ENCODE measurements around the gene RAX.

RAX gene

DNA sequence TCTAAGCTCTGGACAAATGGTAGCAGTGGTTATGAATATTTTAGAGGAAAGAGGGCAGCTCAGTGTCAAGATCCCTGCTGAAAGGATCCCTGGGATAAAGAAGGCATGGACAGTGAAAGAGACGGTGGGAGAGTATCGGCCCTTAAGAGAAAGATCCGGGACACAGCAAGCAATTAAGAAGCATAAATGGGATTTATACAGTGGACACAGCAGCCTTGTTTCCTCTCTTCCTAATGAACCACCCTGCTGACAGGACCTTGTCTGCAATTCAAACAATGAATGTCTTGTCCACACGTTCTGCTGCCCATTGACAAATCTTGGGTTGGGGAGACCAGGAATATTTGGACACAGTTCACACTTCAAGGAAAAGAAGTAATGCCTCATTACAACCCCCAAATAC, 28.7 kb upstream of the RAX start:
- H3K4me1 ChIP-seq = no peaks in the 10 kb centered on the region

DNA sequence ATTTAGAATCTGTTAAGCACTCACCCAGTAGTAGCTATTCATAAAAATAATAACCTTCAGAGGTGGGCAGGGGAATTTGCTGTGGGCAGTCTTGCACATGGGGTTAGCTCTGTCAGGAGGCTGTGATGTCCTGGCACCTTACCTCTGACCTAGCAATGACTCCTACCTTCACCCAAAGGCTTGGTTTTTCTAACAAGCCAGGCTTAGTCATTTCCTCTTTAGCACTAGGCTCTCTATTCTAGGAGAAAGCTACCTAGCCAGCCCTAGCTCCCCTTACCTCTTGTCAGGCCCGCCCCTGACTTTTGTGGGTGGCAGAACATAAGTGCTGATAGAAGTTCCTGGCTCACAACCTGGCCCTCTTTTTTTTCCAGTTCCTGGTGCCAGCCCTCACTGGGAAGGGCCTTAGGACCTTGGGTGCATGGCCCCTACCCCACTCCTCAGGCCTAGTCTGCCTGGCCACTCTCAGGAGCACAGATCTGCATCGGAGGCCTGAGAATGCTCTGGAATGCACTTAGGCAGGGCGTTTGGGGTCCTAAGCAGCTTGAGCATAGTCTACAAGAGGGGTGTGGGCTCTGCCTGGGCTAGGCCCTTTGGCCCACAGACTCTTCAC, 27.5 kb upstream of the RAX start:
- no peak overlapping the region for H2AFZ ChIP-seq
- no peak overlapping the region for H3K9ac ChIP-seq

More for the DNA sequence above, 28.7 kb upstream of the RAX start:
- Histone ChIP-seq H3K36me3 (ENCODE audit: control insufficient read depth, insufficient read depth, low read length) (no peaks in the 10 kb centered on the region), H3K9ac (no peak overlapping the region), H3K27ac (no peak overlapping the region), H3K4me3 (ENCODE audit: low read depth, low read length) (no peak overlapping the region), H2AFZ (no peak overlapping the region), H3K9me3 (ENCODE audit: control insufficient read depth, low read length) (no peaks in the 10 kb centered on the region), H3K79me2 (no peaks in the 10 kb centered on the region), H3K27me3 (ENCODE audit: control insufficient read depth, insufficient read depth, low read length) (no peaks in the 10 kb centered on the region), H3K4me2 (ENCODE audit: low read length) (no peak overlapping the region)
- TF ChIP-seq, protein P1, sequence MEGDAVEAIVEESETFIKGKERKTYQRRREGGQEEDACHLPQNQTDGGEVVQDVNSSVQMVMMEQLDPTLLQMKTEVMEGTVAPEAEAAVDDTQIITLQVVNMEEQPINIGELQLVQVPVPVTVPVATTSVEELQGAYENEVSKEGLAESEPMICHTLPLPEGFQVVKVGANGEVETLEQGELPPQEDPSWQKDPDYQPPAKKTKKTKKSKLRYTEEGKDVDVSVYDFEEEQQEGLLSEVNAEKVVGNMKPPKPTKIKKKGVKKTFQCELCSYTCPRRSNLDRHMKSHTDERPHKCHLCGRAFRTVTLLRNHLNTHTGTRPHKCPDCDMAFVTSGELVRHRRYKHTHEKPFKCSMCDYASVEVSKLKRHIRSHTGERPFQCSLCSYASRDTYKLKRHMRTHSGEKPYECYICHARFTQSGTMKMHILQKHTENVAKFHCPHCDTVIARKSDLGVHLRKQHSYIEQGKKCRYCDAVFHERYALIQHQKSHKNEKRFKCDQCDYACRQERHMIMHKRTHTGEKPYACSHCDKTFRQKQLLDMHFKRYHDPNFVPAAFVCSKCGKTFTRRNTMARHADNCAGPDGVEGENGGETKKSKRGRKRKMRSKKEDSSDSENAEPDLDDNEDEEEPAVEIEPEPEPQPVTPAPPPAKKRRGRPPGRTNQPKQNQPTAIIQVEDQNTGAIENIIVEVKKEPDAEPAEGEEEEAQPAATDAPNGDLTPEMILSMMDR (IDR thresholded peaks at IDR 0.05) = no peak

DNA sequence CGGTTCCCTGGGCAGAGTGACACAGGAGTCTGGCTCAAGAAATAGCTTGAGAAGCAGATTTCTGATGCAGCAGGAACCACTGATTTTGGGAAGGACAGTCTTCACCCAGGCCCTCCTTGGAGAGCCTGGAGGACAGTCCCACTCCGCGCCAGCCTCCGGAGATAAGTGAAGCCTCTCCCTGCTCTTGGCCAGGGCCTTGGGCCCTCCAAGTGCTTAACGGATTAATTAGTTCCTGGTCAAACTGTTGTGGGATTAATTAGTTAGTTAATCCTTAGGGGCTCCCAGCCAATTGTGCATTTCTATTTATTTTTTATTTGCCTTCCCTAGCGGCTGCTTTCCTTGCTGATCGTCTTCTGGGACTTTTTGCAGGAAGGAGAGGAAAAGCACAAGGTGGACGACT, 25.6 kb upstream of the RAX start:
- no peaks in the 10 kb centered on the region for H3K27me3 ChIP-seq (ENCODE audit: control insufficient read depth, insufficient read depth, low read length)
- H3K9ac ChIP-seq = no peak overlapping the region
- no peaks in the 10 kb centered on the region for H3K79me2 ChIP-seq
- no peak overlapping the region for H3K4me2 ChIP-seq (ENCODE audit: low read length)
- no peaks in the 10 kb centered on the region for H3K36me3 ChIP-seq (ENCODE audit: control insufficient read depth, insufficient read depth, low read length)
- H3K27ac ChIP-seq = no peak overlapping the region
- H2AFZ ChIP-seq = no peak overlapping the region
- TF ChIP-seq, protein P1 (IDR thresholded peaks at IDR 0.05) = no peak
- no peaks in the 10 kb centered on the region for H3K9me3 ChIP-seq (ENCODE audit: control insufficient read depth, low read length)
- no peaks in the 10 kb centered on the region for H3K4me1 ChIP-seq
- no peak overlapping the region for H3K4me3 ChIP-seq (ENCODE audit: low read depth, low read length)

More for the DNA sequence above, 27.5 kb upstream of the RAX start:
- Histone ChIP-seq H3K4me1 (no peaks in the 10 kb centered on the region), H3K9me3 (ENCODE audit: control insufficient read depth, low read length) (no peaks in the 10 kb centered on the region), H3K27me3 (ENCODE audit: control insufficient read depth, insufficient read depth, low read length) (no peaks in the 10 kb centered on the region), H3K4me3 (ENCODE audit: low read depth, low read length) (no peak overlapping the region), H3K36me3 (ENCODE audit: control insufficient read depth, insufficient read depth, low read length) (no peaks in the 10 kb centered on the region), H3K27ac (no peak overlapping the region), H3K4me2 (ENCODE audit: low read length) (no peak overlapping the region), H3K79me2 (no peaks in the 10 kb centered on the region)
- TF ChIP-seq, protein P1 (IDR thresholded peaks at IDR 0.05) = no peak

DNA sequence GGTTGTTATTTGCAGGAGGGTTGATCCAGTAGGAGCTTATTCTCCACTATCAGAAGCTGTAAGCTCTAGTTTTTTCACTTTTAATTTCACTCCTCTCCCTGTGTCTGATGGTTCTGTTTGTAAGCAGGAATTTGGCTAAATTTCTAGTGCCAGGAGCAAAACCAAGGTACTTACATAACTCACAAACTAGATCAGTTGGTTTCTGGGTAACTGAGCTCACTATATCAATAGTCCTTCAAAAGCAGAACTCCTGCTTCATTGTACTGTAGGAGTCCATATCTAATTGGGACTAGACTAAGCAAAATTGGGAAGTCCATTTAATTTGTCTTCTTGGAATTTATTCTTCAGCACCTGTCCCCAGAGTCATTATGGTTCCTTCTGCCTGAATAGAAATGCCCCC, 20.1 kb upstream of the RAX start:
- Histone ChIP-seq H2AFZ (no peak overlapping the region), H3K4me2 (ENCODE audit: low read length) (no peak overlapping the region), H3K4me3 (ENCODE audit: low read depth, low read length) (no peak overlapping the region), H3K36me3 (ENCODE audit: control insufficient read depth, insufficient read depth, low read length) (no peaks in the 10 kb centered on the region), H3K4me1 (no peaks in the 10 kb centered on the region), H3K27me3 (ENCODE audit: control insufficient read depth, insufficient read depth, low read length) (no peaks in the 10 kb centered on the region), H3K9me3 (ENCODE audit: control insufficient read depth, low read length) (no peaks in the 10 kb centered on the region), H3K79me2 (no peaks in the 10 kb centered on the region), H3K9ac (no peak overlapping the region), H3K27ac (no peak overlapping the region)
- TF ChIP-seq, protein P1 (IDR thresholded peaks at IDR 0.05) = no peak

DNA sequence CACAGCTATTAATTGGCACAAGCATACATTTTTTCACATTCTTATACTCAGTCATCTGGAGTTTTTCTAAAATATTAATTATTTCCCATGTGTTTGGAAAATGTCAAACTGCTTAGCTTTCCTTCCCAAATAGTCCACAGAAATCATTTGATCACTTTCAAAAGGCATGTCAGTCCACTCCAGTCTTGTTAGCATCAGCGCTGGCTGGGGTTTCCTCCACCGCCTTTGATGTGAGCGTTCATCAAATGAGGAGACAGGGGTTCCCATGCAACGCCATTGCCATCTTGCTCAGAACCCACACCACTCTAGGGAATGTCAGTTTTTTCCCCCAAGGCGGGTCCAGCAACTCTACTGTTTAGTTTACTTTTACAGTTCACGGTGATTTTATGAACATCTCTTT, 13.1 kb upstream of the RAX start:
- TF ChIP-seq, protein P1 (IDR thresholded peaks at IDR 0.05) = no peak
- Histone ChIP-seq H3K4me2 (ENCODE audit: low read length) (no peak overlapping the region), H3K79me2 (no peaks in the 10 kb centered on the region), H3K4me3 (ENCODE audit: low read depth, low read length) (no peak overlapping the region), H3K9me3 (ENCODE audit: control insufficient read depth, low read length) (no peaks in the 10 kb centered on the region), H3K27me3 (ENCODE audit: control insufficient read depth, insufficient read depth, low read length) (no peaks in the 10 kb centered on the region), H3K36me3 (ENCODE audit: control insufficient read depth, insufficient read depth, low read length) (no peaks in the 10 kb centered on the region), H3K9ac (no peak overlapping the region), H3K4me1 (no peaks in the 10 kb centered on the region), H2AFZ (no peak overlapping the region), H3K27ac (no peak overlapping the region)
